Psoas muscle (tissue), 8 donors: ENCODE data around the gene TRAPPC1. TPM values are rescaled to one million over a fixed set of nuclear protein-coding genes. Genes with fewer than 3 reads are reported as not detected.

Source experiments
- ATAC-seq, 4 donors: fragments of 200-7000 bp; cut with Tn5 transposase; one replicate each; pipeline ENCODE4 v1.9.1; 2020; ENCODE audit warnings: moderate library complexity in 3 of 4, mild to moderate bottlenecking in 2 of 4
- DNase-seq, 2 donors: peaks; one replicate each; pipeline ENCODE4 v3.0.0-alpha.2; 2020
- H3K27ac ChIP-seq: fragments of 200-600 bp; one replicate; pipeline ENCODE4 v1.8.0; 2022
- H3K27me3 ChIP-seq, 3 donors: fragments of 200-600 bp in 1 of 3; one replicate each; pipeline versions ENCODE4 v1.6.1 to v1.8.0; 2013 to 2022; ENCODE audit warnings: low read length in 2 of 3, mild to moderate bottlenecking in 2 of 3, moderate library complexity in 1 of 3; ENCODE audit not compliant: insufficient read depth in 3 of 3
- H3K36me3 ChIP-seq, 2 donors: fragments of 200-600 bp in 1 of 2; one replicate each; pipeline versions ENCODE4 v1.6.1 to v1.8.0; 2013 to 2022; ENCODE audit warnings: low read depth in 1 of 2, mild to moderate bottlenecking in 1 of 2, moderate library complexity in 1 of 2; ENCODE audit not compliant: insufficient read depth in 1 of 2
- H3K4me1 ChIP-seq: fragments of 200-600 bp; one replicate; pipeline ENCODE4 v1.8.0; 2022
- H3K4me3 ChIP-seq: fragments of 200-600 bp; one replicate; pipeline ENCODE4 v1.8.0; 2022; ENCODE audit warnings: mild to moderate bottlenecking
- H3K9me3 ChIP-seq: fragments of 200-600 bp; one replicate; pipeline ENCODE4 v1.8.0; 2022
- WGBS, 3 donors: extraction: QIAGEN DNeasy Blood & Tissue Kit; methylation state at CpG; one replicate each; pipeline versions ENCODE4 v1.1.6 to v1.1.7; 2013; 5-methylcytosine and 5-hydroxymethylcytosine counted together
- intact Hi-C, 2 donors: fragments of 100-400 bp; cut with DNase I; formaldehyde crosslinking; loops; one replicate each; pipeline versions ENCODE4 v1.11.0 to v1.14.2; 2022
- polyA plus RNA-seq, 3 donors: library from polyadenylated mRNA; stranded (reverse); fragments of 200-250 nt; gene quantifications; one replicate each; pipeline ENCODE4 v1.2.3, GENCODE V29; 2013
- total RNA-seq, 4 donors: library from RNA; stranded (reverse); fragmentation: NEBNext Ultra II Directional in 2 of 4; extraction: Animal tissue kit (Norgen Biotek cat#: 25700) in 2 of 4; gene quantifications; one replicate each; pipeline versions ENCODE4 v1.2.1 to v1.2.4, GENCODE V29; 2021 to 2023
- TF ChIP-seq, protein P1 (sequence below): fragments of 200-600 bp; IDR thresholded peaks from one replicate; pipeline ENCODE4 v1.8.0; 2022; ENCODE audit warnings: antibody characterized with exemption
- donor health status: healthy with polysubstance abuse.
- donor health status: DM: no; HTN: no; CAD: no; lungs with moderate emphysema.
- donor health status: Bipolar disorder and iron deficiency.
- donor health status: healthy.
- donor health status: DM: yes; HTN: yes; CAD: no.
- donor health status: DM: no; HTN: no; CAD: no.
- donor health status: DM: no; HTN: no; CAD: no.
- donor health status: DM: yes; HTN: yes; CAD: no.

TRAPPC1 gene
- total and polyA plus RNA-seq, 7 donors, result 47.7 to 84.9 (median 76.1) TPM

DNA sequence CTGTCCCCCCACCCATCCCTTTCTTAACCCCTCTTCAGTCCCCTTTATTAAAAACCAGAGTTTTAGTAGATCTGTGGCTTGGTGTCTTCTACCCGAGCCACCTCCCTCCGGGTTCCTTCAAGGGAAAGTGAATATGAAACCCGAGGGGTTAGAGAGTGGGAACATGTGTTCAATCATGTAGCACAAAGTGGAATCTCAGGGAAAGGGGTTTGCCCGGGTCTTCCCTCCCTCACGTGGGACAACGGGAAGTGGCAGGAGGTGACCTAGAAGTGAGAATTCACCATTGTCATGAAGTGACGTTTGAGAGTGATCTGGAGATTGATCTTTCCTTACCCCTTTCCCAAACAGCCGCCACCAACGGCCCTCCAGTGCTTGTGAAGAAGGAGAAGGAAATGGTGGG is 20.6 kb downstream of the TRAPPC1 start:
- H3K9me3 ChIP-seq, result no peaks in the 10 kb centered on the region
- H3K27me3 ChIP-seq, result no peaks in the 10 kb centered on the region
- peaks cover 0 to 37% of the 10 kb centered on the region in 2 donors for H3K36me3 ChIP-seq
- H3K27ac ChIP-seq, result no peak overlapping the region
- no peak for DNase-seq
- H3K4me1 ChIP-seq, result peaks cover 13% of the 10 kb centered on the region
- TF ChIP-seq, protein P1, sequence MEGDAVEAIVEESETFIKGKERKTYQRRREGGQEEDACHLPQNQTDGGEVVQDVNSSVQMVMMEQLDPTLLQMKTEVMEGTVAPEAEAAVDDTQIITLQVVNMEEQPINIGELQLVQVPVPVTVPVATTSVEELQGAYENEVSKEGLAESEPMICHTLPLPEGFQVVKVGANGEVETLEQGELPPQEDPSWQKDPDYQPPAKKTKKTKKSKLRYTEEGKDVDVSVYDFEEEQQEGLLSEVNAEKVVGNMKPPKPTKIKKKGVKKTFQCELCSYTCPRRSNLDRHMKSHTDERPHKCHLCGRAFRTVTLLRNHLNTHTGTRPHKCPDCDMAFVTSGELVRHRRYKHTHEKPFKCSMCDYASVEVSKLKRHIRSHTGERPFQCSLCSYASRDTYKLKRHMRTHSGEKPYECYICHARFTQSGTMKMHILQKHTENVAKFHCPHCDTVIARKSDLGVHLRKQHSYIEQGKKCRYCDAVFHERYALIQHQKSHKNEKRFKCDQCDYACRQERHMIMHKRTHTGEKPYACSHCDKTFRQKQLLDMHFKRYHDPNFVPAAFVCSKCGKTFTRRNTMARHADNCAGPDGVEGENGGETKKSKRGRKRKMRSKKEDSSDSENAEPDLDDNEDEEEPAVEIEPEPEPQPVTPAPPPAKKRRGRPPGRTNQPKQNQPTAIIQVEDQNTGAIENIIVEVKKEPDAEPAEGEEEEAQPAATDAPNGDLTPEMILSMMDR, result no peak
- intact Hi-C loops, result loop anchor here (5.0 to 10.0 kb wide), 3 partner anchors 49 to 146 kb away; no protein-coding TSS in a partner anchor
- no peak for ATAC-seq
- whole genome bisulfite sequencing, 3 donors, result 67 to 78% (median 71%) methylated on average over 9 of the region's 9 CpGs
- H3K4me3 ChIP-seq, result no peak overlapping the region

DNA sequence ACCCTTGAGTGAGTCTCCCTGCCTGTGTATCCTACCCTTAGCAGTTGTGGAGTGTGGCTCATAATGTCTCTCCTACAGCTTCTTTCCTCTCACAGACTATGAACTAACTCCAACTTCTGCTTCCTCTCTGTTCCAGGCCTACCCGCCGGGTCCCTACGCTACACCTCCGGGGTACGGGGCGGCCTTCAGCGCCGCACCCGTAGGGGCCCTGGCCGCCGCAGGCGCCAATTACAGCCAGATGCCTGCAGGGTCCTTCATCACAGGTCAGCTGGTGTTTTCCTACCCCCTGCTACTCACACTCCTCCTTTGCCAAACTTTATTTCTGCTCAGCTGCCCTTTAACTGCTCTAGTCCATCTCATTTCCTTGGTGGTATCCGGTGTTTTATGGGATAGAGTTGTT is 21.0 kb downstream of the TRAPPC1 start:
- no peaks in the 10 kb centered on the region for H3K27me3 ChIP-seq
- no peak for ATAC-seq
- H3K9me3 ChIP-seq, result no peaks in the 10 kb centered on the region
- WGBS, 3 donors, result 93 to 96% (median 96%) methylated on average over 13 of the region's 13 CpGs
- no peak overlapping the region for H3K27ac ChIP-seq
- peaks cover 13% of the 10 kb centered on the region for H3K4me1 ChIP-seq
- peaks cover 0 to 37% of the 10 kb centered on the region in 2 donors for H3K36me3 ChIP-seq
- no peak overlapping the region for H3K4me3 ChIP-seq
- DNase-seq, result no peak
- intact Hi-C loops, result loop anchor here (5.0 to 10.0 kb wide), 3 partner anchors 48 to 147 kb away; no protein-coding TSS in a partner anchor
- TF ChIP-seq, protein P1, result no peak

DNA sequence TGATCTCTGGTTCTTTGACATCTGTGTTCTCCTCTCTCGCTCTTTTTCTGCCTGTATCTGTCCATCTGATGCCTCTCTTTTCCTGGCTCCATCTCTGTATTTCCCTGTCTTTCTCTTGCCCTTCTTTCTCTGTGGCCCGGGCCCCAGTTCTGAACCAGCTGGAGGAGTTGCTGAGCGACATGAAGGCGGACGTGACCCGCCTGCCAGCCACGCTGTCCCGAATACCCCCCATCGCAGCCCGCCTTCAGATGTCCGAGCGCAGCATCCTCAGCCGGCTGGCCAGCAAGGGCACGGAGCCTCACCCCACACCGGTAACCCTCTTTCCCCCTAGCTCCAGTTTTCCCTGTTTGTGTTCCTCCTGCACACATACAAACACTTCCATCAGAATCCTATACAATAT is 21.5 kb downstream of the TRAPPC1 start:
- peaks cover 10% of the 10 kb centered on the region for H3K4me1 ChIP-seq
- peaks cover 0 to 40% of the 10 kb centered on the region in 2 donors for H3K36me3 ChIP-seq
- intact Hi-C loops, result loop anchor here (5.0 to 10.0 kb wide), 3 partner anchors 48 to 147 kb away; no protein-coding TSS in a partner anchor
- TF ChIP-seq, protein P1, result no peak
- no peaks in the 10 kb centered on the region for H3K27me3 ChIP-seq
- 93 to 95% (median 95%) methylated on average over 15 of the region's 15 CpGs for WGBS, 3 donors
- H3K27ac ChIP-seq, result no peak overlapping the region
- ATAC-seq (no peak), DNase-seq (no peak)
- H3K9me3 ChIP-seq, result no peaks in the 10 kb centered on the region
- H3K4me3 ChIP-seq, result no peak overlapping the region

- intact Hi-C loops, result loop anchor here in 1 of 2 donors (5.0 kb wide), 1 partner anchor 133 kb away; no protein-coding TSS in a partner anchor
- H3K27ac ChIP-seq, result no peak overlapping the region
- ATAC-seq, result no peak
- H3K4me3 ChIP-seq, result no peak overlapping the region
- no peaks in the 10 kb centered on the region for H3K9me3 ChIP-seq
- TF ChIP-seq, protein P1, result no peak
- H3K27me3 ChIP-seq, result no peaks in the 10 kb centered on the region
- 92 to 97% (median 93%) methylated on average over 19 to 29 of the region's 29 CpGs for WGBS, 3 donors
- H3K36me3 ChIP-seq, result peaks cover 0 to 51% of the 10 kb centered on the region in 2 donors
- no peak for DNase-seq
- H3K4me1 ChIP-seq, result no peaks in the 10 kb centered on the region
These were observed 22.7 kb downstream of the TRAPPC1 start for GRCh38 chr17:7909089-7909488.
